ENCODE measurements around the gene RAF1. TPM values are rescaled to one million over a fixed set of nuclear protein-coding genes. Genes with fewer than 3 reads are reported as not detected.

RAF1 gene
- total RNA-seq, 1 experiment from 2014 or later, result 64.3 TPM

DNA sequence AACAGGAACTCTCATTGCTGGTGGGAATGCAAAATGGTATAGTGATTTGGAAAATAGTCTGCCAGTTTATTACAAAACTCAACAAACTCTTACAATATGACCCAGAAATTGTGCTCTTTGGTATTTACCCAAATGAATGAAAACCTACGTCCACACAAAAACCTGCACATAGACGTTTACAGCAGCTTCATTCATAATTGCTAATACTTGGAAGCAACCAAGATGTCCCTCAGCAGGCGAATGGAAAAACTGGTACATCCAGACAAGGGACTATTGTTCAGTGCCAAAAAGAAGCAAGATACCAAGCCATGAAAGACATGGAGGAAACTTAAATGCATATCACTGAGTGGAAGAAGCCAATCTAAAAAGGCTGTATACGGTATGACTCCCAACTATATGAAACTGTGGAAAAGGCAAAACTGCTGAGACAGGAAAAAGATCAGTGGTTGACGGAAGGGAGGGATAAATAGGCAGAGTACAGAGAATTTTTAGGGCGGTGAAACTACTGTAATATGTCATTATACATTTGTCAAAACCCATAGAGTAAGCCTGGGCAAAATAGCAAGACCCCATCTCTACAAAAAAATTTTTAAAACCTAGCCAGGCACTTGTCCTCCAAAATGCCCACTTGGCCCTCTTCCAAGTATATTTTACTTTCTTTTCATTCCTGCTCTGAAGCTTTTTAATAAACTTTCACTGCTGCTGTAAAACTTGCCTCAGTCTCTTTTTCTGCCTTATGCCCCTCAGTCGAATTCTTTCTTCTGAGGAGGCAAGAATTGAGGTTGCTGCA, 113.8 kb downstream of the RAF1 start (continued):
- TF ChIP-seq EGR1 (IDR thresholded peaks at IDR 0.05; ENCODE audit: low read depth), result no peak

- Histone ChIP-seq H3K36me3 (ENCODE audit: control insufficient read depth in 1 of 2, insufficient read depth in 2 of 2, low read length in 2 of 2) (no peaks in the 10 kb centered on the region; a peak in 1 of 4 replicates), H3K9me3 (ENCODE audit: control insufficient read depth in 1 of 2, insufficient read depth in 1 of 2, low read depth in 1 of 2, low read length in 2 of 2) (no peaks in the 10 kb centered on the region), H3K9me2 (ENCODE audit: insufficient read depth) (no peaks in the 10 kb centered on the region), H3K4me1 (ENCODE audit: control insufficient read depth in 1 of 2, insufficient read depth in 2 of 2, low read length in 2 of 2) (peaks cover 0 to 7% of the 10 kb centered on the region in 2 experiments; a peak in 1 of 4 replicates), H3K4me2 (ENCODE audit: low read length) (peak within 1 kb of the TSS; percentile 54), H2AFZ (ENCODE audit: low read depth, low read length, poor library complexity, severe bottlenecking) (no peak within 1 kb of the TSS), H4K20me1 (ENCODE audit: insufficient read depth) (no peaks in the 10 kb centered on the region), H3K4me3 (replicated peaks in 1 of 2; ENCODE audit: low read depth in 1 of 2, low read length in 2 of 2) (peak within 1 kb of the TSS; percentile 22 to 33; a peak in 3 of 4 replicates), H3K9ac (ENCODE audit: low read length) (no peak within 1 kb of the TSS), H3K27me3 (ENCODE audit: insufficient read depth, low read length) (no peaks in the 10 kb centered on the region), H3K79me2 (ENCODE audit: insufficient read depth, low read length) (no peaks in the 10 kb centered on the region), H3K27ac (ENCODE audit: low read depth, low read length) (no peak within 1 kb of the TSS)
- peak; percentile 29 for DNase-seq (ENCODE audit: low read depth, low spot score)
- POLR2A ChIA-PET, result interaction anchor here (0.9 to 1.0 kb wide), 2 partner anchors 10 to 12 kb away, joined by 3 read pairs; partner anchors contain the start of gene MKRN2
- RAD21 ChIA-PET (ENCODE audit: low non-redundant PET in 1 of 2, low total read pairs in 2 of 2, uncharacterized antibody in 2 of 2, unreplicated experiment in 2 of 2), result no interaction called here
- peak; percentile 82 for ATAC-seq
- TF ChIP-seq MAX (IDR thresholded peaks at IDR 0.05) (no peak), EZH2 (IDR thresholded peaks at IDR 0.05) (no peak), FOSL1 (IDR thresholded peaks at IDR 0.05; ENCODE audit: low read depth) (no peak), POLR2AphosphoS5 (IDR thresholded peaks at IDR 0.05; ENCODE audit: low read depth, low read length) (peak; percentile 52; the same call in 1 of the 2 replicates), SP1 (IDR thresholded peaks at IDR 0.05; ENCODE audit: low read depth) (peak; percentile 31; the same call in 1 of the 2 replicates)
- TF ChIP-seq, protein P1, sequence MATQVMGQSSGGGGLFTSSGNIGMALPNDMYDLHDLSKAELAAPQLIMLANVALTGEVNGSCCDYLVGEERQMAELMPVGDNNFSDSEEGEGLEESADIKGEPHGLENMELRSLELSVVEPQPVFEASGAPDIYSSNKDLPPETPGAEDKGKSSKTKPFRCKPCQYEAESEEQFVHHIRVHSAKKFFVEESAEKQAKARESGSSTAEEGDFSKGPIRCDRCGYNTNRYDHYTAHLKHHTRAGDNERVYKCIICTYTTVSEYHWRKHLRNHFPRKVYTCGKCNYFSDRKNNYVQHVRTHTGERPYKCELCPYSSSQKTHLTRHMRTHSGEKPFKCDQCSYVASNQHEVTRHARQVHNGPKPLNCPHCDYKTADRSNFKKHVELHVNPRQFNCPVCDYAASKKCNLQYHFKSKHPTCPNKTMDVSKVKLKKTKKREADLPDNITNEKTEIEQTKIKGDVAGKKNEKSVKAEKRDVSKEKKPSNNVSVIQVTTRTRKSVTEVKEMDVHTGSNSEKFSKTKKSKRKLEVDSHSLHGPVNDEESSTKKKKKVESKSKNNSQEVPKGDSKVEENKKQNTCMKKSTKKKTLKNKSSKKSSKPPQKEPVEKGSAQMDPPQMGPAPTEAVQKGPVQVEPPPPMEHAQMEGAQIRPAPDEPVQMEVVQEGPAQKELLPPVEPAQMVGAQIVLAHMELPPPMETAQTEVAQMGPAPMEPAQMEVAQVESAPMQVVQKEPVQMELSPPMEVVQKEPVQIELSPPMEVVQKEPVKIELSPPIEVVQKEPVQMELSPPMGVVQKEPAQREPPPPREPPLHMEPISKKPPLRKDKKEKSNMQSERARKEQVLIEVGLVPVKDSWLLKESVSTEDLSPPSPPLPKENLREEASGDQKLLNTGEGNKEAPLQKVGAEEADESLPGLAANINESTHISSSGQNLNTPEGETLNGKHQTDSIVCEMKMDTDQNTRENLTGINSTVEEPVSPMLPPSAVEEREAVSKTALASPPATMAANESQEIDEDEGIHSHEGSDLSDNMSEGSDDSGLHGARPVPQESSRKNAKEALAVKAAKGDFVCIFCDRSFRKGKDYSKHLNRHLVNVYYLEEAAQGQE (IDR thresholded peaks at IDR 0.05; ENCODE audit: low read depth), result no peak
- intact Hi-C loops (cut with micrococcal nuclease), result no loop called here
- BruUV-seq (replicated peaks), result no TSS peak
- CTCF ChIA-PET, result interaction anchor here (1.1 kb wide), 1 partner anchor 17 kb away, joined by 3 read pairs; no protein-coding TSS in a partner anchor
These were observed 118.5 kb downstream of the RAF1 start, which contains the start of gene MKRN2OS for GRCh38 chr3:12545473-12545791. Gene MKRN2OS (minus strand): TSS chr3:12545499. CDS start chr3:12545464, 35 bp downstream.
